Stimulated activated CD4-positive, alpha-beta T cell treated with anti-CD3 and anti-CD28 coated beads, TNF-alpha, amount 100 ng/mL, for 48 hours (primary cell): ENCODE results near the gene MAML2.

Experiments used
- DNase-seq, 3 donors: peaks; one replicate each; pipeline ENCODE4 v3.0.0-alpha.2; 2020; ENCODE audit warnings: low read depth in 3 of 3

MAML2 gene

DNA sequence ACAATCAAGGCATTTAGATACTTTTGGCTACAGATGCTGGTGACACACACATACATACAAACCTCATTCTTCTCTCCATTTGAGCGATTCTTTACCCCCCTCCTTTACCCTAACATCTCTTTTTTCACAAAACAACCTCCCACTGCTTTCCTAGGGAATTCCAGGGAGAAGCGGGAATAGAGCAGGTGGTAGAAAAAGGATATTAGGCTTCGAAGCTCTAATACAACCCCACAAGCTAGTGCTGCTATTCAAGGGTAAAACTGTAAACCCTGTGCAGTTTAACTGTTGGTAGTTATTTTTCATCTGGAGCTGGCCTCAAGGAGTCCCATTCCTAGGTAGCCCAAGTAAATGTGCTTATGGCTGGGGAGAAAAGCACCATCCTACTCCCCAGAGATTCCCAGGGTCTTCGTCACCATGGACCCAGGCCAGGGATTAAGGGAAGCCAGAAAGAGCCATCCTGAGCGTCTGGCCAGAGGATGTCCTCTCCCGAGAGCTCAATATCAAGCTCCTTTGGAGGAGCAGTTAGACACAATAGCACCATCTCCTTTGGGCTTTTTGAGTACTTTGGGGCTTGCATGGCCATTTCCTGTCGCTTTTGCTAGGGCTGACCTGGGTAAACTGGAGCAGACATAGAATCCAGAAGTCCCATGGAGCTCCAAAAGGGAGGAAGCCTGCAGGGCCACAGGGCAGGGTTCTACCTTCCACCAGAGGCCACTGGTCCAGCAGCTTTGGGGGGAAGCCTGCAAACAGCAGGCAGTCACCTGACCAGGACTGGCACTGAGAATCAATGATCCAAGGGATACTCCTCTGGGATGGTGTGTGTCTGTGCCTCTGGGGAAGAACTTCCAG lies 3.1 kb downstream of the MAML2 start:
- DNase-seq, result no peak

DNA sequence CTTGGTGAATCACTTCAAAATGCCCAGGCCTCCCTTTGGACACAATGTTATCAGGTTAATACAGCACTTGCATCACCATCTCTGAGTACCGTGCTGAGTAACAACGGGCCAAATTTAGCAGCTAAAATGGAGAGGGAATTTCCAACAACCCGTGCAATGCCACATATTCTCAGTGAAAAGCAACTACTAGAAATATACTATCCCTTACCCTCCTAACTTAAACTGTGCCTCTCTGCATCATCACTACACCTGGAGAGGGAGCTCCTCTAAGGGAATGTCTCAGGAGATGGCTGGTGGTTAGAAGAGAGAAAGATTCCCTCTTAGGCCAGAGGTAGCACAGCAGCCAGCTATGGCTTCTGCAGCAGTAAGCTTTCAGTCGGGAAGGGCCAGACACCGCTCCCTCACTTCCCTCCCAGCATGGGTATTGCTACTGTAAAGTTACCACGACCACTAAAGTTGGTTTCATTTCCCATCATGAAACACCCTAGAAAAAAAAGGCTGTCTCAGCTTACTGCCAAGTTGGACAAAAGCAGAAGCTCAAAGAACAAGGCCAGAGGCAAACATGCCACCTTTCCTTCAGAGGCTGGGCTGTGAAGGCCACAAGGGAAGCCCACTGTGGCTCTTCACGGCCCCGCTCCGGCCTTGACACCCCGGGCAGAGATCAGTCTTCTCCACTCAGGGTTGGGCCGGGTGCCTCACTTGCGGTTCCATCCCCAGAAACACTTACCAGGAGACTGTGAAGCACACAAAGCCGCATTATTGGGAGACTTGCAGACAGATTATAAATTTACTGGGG lies 3.9 kb downstream of the MAML2 start:
- DNase-seq, result peak in 1 of 3 donors; percentile 27

DNA sequence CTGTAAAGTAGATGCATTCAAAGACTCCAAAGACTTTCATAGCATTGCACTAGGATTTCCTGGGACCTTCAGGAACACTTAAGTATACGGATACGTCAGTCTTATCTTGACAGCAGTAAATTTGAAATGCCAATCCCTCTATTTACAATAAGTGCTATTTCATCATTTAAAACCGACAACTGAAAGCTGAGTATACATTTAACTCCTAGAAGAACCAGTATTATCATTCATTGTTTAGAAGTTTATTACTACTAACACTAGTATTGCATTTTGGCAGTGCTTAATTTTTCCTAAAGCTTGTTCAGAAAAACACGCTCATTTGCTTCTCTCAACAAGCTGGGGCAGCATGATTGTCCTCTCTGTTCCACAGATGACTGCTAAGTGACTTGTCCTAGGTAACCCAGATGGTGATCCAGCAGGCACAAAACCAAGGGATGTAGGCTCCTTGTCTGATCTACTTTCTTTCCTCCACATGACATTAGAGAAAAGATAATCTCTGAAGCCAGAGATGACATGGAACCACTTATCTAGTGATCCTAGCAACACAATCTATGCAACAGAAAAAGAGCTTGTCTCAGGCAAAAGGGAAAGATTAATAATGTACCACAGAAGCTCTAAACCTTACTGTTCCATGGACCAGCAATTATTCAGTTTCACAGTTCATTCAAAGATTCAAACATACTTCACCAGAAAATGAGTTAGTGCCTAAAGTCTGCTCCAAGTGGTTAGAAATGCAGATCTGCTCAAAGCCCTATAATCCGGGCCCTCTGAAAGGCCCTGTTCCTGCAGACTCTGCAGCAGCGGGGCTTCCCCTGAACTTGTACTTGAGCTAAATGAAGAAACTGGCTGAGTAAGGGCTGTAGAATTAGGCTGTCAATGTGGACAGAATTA lies 5.2 kb downstream of the MAML2 start:
- peak in 1 of 3 donors; percentile 41 for DNase-seq

DNA sequence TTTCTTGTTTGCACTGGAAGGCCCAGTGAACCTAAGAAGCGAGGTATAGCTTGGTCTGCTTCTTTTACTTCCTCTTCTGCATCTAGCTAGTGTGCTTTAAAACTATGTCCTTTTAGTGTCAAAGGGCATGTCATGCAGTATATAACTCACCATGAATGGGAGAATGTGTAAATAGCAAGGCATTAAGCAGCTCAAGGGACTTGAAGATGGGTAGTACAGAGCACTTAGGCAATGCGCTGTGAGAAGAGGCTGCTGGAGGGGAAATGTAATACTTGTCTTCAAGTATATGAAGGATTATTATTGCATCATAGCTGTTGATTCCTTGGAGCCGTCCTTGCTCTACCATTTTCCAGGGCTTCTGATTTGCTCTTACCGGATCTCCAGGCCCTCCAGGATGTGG lies 7.6 kb downstream of the MAML2 start:
- no peak for DNase-seq

DNA sequence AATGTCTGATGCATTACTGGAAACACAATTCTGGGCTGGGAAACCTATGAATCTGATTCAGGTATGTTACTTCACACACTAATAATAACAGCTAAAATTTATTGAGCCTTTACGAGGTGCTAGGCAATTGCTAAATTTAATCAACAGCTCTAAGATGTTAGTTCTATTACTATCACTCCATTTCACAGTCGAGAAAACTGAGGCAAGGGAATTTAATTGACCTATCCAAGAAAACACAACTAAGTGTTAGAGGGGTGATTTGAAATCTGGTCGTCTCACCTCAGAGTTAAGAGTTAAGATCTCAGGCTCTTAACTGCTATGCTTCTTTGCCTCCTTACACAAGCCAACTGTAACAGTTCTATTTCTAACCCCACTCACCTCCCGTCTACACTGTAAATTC lies 8.8 kb downstream of the MAML2 start:
- no peak for DNase-seq

DNA sequence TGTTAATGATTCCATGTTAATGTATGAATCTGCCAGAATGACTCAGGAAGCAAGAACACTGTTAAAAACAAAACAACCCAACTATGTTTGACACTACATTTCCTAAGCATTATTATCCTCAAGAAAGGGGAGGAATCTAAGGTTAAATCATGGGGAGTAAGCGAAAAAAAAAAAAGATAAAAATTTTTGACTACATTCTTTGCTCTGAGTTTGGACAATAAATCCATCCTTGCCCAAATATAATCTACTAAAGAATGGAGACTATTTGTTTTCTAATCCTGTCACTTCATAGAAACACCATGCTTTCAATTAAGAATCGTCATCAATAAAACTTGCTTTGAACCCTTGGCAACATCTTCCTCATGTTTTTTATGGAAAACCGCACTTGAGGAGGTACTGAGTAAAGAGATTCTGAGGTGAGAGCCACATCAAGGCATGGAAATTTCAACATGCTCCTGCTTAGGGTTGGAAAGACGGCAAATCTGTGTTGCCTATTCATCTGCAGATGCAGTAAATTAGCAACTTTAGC lies 9.7 kb downstream of the MAML2 start:
- no peak for DNase-seq

DNA sequence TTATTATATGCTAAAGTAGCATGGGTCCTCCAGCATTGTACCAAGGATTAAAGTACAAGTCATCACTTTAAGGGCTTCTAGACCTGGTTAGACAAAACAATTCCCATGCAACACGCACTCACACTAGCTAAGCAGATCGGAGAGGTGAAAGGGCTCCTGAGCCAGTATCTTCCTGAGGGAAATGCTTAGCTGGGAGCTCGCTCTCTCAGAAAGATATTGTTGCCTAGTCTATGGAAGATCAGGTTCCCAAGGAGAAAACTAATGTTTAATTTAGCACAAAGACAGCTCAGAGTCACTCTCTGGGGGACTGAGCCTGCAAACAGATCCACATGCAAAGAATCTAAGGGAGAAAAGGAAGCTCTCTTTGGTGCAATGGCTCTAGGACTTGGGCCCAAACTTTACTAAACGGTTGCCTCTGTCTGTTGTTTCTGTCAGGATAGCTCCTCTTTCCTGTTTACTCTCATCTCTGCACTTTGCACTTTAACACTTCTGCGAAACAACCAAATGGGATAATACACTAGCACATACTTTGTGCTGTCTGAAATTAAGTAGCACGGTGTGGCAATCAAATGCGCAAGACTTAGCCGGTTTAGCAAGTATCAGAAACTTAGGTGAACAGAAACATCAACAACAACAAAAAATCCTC lies 10.7 kb downstream of the MAML2 start:
- no peak for DNase-seq

DNA sequence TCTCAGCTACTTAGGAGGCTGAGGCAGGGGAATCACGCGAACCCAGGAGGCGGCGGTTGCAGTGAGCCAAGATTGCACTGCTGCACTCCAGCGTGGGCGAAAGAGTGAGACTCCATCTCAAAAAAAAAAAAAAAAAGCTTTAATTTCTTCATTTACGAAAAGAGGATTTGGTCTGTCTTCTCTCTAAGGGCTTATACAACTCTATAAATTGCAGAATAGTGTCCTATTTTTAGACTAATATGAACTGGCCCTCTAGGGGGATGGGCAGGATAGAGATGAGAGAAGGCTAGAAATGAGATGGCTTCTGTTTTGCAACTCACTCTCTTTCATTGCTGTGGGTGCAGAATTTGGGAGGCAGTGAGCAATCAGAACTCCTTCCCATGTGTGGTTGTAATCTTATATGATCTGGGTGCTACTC lies 11.3 kb downstream of the MAML2 start:
- no peak for DNase-seq

DNA sequence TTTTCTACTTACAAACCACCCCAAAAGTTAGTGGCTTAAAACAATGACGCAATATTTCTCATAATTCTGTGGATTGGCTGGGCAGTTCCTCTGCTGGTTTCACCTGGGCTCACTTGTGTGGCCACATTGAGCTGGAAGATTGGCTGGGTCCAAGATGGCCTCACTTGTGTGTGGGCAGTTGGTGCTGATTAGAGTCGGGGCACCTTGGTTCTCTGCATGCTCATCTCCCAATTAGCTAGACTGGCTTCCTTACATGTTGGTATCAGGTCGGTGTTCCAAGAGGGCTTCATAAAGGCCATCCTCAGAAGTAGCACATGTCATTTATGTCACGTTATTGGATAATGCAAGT lies 12.5 kb downstream of the MAML2 start:
- DNase-seq, result no peak

DNA sequence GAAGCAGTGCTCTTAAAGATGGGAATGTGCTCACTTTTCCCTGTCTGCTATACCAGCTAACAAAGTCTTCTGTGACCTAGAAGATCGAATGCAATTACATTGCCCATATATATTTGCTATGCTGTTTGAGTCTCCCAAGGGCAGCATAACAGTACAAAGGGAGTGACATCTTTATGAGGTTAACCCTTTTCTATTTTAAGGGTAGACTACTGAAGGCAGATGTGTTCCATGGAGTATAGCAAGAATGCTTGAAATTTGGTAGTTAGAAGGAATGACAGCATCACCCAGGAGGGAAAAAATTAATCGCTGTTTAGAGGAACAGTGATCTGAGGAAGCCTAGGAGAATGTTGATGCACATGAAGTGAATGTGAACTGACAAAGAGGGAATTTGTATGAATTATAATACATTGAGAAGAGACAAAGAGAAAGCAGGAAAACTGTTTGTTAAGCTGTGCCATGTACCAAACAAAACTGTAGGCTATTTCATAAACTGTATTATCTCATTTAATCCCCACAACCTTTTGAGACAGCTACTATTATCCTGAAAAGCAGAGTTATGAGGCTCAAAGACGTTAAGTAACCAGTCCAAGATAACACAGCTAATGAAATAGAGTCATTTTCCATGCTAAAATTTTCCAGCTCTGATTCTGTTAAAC lies 13.0 kb downstream of the MAML2 start:
- DNase-seq, result no peak

DNA sequence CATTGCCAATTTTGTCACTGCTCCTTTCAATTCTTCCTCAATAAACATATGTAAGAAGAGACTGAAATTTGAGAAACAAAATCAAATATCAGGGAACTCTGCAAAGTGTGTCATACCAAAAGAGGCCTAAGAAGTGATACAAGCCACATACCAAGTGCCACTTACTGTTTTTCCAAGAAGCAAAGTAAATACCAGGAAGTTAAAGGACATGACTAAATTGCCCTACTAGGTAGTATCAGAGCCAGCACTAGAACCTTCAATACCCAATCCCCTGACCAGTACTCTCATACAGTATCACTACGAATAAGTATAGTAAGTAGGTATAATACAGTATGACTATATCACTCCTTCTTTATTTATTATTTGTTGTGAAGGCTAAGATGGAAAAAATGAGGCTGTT lies 13.6 kb downstream of the MAML2 start:
- no peak for DNase-seq

DNA sequence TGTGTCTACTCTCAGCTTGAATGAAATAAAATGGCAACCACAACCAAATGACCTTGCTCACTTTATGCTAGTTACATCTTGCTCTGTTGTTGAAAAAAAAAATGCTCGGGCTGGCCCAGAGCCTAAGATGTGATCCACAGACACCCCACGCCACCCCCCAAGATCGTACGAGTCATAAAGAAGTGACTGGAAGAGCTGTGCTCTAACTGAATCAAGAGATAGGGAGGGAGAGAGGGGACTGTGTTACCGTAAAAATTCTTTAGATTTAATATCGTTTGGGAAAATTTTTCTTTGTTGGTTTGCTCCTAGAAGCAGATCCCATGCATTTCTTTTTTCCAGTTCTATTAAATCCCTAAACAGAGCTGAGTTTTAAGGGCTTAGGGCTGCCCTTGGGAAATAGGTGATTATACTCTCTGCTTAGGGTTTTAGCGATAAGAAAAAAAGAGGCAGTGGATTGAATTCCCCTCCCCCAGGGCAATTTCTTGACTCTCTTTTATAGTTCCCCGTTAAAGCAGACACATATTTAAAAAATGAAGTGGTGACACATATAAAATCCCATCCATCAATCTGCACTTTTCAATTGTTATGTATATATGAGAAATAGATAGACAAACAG lies 14.5 kb downstream of the MAML2 start:
- no peak for DNase-seq

DNA sequence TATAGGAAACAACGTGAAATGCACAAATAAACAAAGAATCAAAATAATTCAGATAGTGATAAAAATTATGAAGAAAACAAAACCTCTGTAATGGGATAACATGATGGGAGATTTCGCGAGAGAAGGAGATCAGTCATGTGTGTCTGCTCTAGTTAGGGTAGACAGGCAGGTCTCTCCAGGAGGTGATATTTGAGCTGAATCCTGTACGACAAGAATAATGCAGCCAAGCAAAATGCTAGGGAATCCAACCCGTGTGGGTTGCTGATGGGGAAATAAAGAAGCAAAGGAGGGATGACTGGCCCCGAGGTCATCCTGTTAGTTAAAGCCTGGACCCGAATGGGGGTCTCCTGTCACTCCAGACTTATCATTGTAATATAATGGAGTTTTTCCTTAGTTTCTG lies 16.0 kb downstream of the MAML2 start:
- DNase-seq, result no peak

DNA sequence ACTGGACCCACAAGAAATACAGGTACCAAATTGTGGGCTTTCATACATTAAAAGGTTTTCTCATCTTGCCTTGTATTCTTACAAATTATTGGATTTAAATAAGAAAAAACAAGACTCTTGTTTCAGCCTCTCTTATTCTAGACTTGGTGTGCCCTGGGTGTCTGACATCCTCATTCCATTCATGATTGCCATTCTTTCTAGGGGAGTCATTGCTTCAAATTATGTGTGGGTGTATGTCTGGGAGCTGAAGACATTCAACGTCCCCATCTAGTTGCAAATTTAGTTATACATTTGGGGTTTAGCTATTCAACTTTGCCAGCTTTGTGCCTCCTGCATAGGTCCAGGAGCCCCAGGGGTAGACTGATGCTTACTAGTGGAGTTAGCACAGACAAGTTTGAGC lies 18.1 kb downstream of the MAML2 start:
- DNase-seq, result no peak

DNA sequence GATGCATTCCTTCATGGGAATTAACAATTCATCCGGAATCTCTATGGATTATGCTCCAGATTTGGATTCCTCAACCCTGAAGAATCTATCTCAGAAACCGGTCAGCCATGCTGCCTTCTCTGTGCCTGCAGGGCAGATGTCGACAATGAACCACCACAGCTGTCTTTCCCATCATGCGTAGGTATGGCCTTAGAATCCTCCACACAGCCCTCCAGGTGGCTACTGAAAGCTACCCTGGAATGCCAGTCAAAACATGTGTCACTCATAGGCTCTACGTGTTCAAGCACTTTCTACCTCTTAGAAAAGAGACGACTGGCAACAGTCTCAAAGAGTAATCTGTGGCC lies 19.4 kb downstream of the MAML2 start:
- DNase-seq, result no peak

DNA sequence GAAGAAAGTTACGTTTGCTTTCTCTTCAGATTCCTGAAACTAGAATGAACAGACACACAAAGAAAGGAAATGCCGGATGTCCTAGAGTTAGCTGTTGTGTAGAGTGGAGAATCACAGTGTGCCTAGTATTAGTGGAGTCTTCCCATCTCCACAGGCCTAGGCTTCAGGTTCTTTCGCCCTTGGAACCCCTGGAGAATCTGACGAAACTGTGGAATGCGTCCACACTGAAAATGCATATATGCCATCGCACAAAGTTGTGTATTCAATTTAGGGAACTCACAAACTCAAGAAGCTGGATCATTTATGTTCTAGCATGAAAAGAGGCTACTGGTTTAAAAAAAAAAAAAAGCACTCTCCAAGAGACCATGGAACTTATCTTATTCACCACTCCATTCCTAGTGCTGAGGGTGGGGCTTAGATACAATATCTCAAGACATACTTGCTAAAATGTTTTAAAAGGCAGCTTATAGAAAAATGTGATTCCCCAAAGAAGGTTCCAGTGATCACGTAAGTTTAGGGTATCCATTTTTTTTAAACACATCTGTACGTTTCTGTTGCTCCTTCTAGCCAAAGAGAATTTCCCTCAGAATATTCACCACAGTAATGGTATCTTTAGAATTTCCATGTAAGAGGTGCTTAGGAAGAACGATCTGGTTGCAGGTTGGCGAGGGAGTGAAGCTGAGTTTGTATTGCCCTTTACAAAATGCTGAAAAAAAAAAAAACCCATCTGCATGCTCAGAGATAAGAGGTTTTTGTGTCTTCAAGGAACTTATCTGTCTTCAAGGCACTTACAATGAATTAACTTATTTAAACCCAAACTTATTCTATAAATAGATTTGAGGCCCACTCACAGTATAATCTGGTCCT lies 20.0 kb downstream of the MAML2 start:
- DNase-seq, result no peak

DNA sequence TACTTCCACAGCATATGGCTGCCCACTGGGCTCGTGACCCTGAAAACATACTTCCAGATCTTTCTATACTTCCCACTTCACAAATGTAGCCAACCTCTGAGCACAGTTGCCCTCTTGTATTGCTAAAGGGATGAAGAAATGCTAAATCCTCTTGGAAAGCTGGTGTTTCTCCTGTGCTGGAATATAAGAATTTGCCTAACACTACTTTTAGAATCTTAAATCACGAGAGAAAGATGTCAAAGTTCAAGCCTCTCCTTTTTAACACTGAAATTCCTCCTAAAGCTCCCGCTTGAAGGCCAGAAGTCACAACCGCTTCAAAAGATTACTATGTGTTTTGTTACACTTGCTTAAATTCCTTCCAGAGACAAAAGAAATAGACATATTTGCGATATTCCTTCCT lies 21.9 kb downstream of the MAML2 start:
- no peak for DNase-seq

DNA sequence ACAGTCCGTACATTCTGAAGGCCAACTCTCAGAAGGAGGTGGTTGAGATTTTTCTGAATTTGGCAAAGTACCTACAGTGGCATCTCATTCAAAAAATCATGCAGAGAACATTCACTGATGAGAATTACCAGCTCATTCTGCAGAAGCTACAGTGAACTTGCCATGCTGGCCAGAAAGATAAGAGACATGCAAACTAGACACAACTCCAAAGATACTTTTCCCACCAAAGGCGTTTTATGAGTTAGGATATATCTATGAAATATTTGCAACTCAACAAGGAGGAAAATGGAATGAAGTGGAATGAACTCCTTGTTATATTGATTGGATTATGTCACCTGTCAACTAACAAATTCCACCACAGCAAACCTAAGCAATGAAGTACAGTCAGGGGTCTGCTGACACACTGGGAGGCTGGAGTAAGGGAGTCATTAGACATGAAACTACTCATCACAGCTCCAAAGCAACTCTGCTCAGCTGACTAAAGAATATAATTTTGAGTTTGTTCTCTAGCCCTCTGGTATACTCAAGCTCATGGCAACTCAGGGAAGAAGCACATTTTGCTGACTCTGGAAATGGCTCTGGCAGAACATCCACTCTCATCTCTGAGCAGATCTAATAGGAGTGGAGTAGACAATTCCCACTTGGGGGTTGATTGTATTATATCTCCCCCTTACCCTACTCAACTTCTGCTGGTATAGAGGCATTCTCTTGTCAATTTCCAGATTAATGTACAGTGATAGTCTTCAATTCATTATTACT lies 22.9 kb downstream of the MAML2 start:
- DNase-seq, result no peak

DNA sequence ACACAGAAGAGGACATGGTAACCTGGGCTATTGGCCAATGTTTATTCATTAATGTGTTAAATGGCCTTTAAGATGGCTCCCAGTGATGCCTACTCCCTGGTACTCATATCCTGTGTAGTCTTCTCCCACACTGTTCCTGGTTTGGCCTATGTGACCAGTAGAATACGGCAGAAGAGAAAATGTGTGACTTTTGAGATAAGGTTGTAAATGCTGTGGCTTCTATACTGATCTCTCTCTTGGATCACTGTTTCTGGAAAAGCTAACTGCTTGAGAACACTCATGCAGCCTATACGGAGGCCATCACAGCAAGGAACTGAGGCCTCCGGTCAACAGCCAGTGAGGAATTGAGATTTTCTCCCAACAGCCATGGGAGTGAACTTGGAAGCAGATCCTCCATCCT lies 24.1 kb downstream of the MAML2 start:
- no peak for DNase-seq
